PC-9 (cell line): ENCODE data around the gene CD55.

Source experiments
- CTCF ChIP-seq: fragments of 200-600 bp; sonication (generic); conservative IDR thresholded peaks from 2 replicates; pipeline ENCODE4 v1.6.1; 2017; ENCODE audit warnings: mixed run types, antibody characterized with exemption, mild to moderate bottlenecking, moderate library complexity
- EZH2 ChIP-seq: fragments of 200-600 bp; sonication (generic); IDR thresholded peaks from 2 replicates; pipeline ENCODE4 v1.8.0; 2017; ENCODE audit warnings: antibody characterized with exemption, low read depth

- TF ChIP-seq CTCF (no peak), EZH2 (no peak)
These were observed 13.7 kb downstream of the CD55 start for GRCh38 chr1:207335138-207335537.
